Measurements from ENCODE around the gene DACH1. TPM values are rescaled to one million over a fixed set of nuclear protein-coding genes. Genes with fewer than 3 reads are reported as not detected.

DACH1 gene
- total and polyA plus RNA-seq, 2 of the 8 experiments (the other 6 are each of a cell fraction or from before 2014, with no cell fraction given), result 0.12 to 0.67 TPM

GRCh38 chr13:71546881-71547280 lies 320.1 kb downstream of the DACH1 start:
- Histone ChIP-seq H3K36me3 (ENCODE audit: control insufficient read depth in 2 of 4, insufficient read depth in 4 of 4, low read length in 3 of 4) (no peaks in the 10 kb centered on the region), H3K4me2 (ENCODE audit: insufficient read depth in 1 of 2, low read depth in 2 of 2, low read length in 2 of 2) (no peak overlapping the region), H3K23ac (ENCODE audit: insufficient read length) (no peak overlapping the region), H3K14ac (ENCODE audit: insufficient read length) (no peak overlapping the region), H4K8ac (ENCODE audit: extremely low read depth, insufficient read depth, low read length) (no peak overlapping the region), H3K4me3 (ENCODE audit: extremely low read depth in 1 of 4, insufficient read depth in 2 of 4, low read depth in 3 of 4, low read length in 4 of 4) (no peak overlapping the region), H2BK120ac (replicated peaks; ENCODE audit: low read depth, low read length) (no peak overlapping the region), H3K27me3 (replicated peaks in 1 of 4; ENCODE audit: control insufficient read depth in 3 of 4, extremely low read depth in 1 of 4, insufficient read depth in 3 of 4, low read length in 3 of 4) (no peaks in the 10 kb centered on the region), H2BK15ac (ENCODE audit: low read length) (no peak overlapping the region), H4K91ac (replicated peaks; ENCODE audit: insufficient read length, low read length) (no peak overlapping the region), H4K5ac (ENCODE audit: insufficient read length, low read depth, low read length) (no peak overlapping the region), H3K9me3 (ENCODE audit: insufficient read depth in 2 of 2, low read depth in 1 of 2, low read length in 1 of 2) (no peaks in the 10 kb centered on the region), H3K4ac (replicated peaks; ENCODE audit: insufficient read length, low read depth, low read length) (no peak overlapping the region), H3K56ac (replicated peaks; ENCODE audit: insufficient read length, low read depth, low read length) (no peak overlapping the region), H3K4me1 (replicated peaks in 1 of 4; ENCODE audit: control insufficient read depth in 3 of 4, insufficient read depth in 4 of 4, low read length in 3 of 4) (no peaks in the 10 kb centered on the region), H3K9ac (replicated peaks in 1 of 4; ENCODE audit: extremely low read depth in 1 of 4, low read depth in 3 of 4, low read length in 3 of 4) (no peak overlapping the region), H3K23me2 (ENCODE audit: low read depth, low read length) (no peaks in the 10 kb centered on the region), H2BK12ac (ENCODE audit: low read depth, low read length) (no peak overlapping the region), H3K79me1 (ENCODE audit: low read depth, low read length) (no peaks in the 10 kb centered on the region), H2BK20ac (ENCODE audit: low read length) (no peak overlapping the region), H3K79me2 (ENCODE audit: control insufficient read depth in 1 of 2, insufficient read depth in 2 of 2, low read length in 2 of 2) (no peaks in the 10 kb centered on the region), H3K18ac (ENCODE audit: extremely low read depth, low read length) (no peak overlapping the region), H4K20me1 (replicated peaks in 1 of 2; ENCODE audit: control insufficient read depth in 1 of 2, insufficient read depth in 2 of 2, low read length in 2 of 2) (no peaks in the 10 kb centered on the region), H2AFZ (ENCODE audit: low read length) (no peak overlapping the region), H2BK5ac (ENCODE audit: low read depth, low read length) (no peak overlapping the region), H3K27ac (ENCODE audit: low read depth, low read length) (no peak overlapping the region), H2AK5ac (ENCODE audit: low read depth, low read length) (no peak overlapping the region)
- WGBS, 2 experiments (ENCODE audit: extremely low coverage in 1 of 2, insufficient coverage in 1 of 2, insufficient read length in 1 of 2, insufficient replicate concordance in 2 of 2, low coverage in 1 of 2, low lambda C conversion rate in 2 of 2, missing lambda C conversion rate in 1 of 2), result 88% methylated on average over 4 of the region's 4 CpGs; no CpG with 5 or more reads in 1 of the 2 experiments
- ChIA-PET CTCF (ENCODE audit: partially characterized antibody) (interaction anchor here (0.5 to 0.6 kb wide), 2 partner anchors 261 to 288 kb away, joined by 3 read pairs; no protein-coding TSS in a partner anchor), POLR2A (ENCODE audit: partially characterized antibody) (no interaction called here)
- DNase-seq (ENCODE audit: low read depth in 1 of 2, low spot score in 2 of 2) (no peak), FAIRE-seq (no peak)
- TF ChIP-seq SUZ12 (IDR thresholded peaks at IDR 0.05; ENCODE audit: low read length), result no peak
- no peak for TF ChIP-seq TBP (IDR thresholded peaks at IDR 0.05; ENCODE audit: low read depth, low read length)
- TF ChIP-seq MAX (IDR thresholded peaks at IDR 0.05), result no peak
- no peak for TF ChIP-seq FOSL1 (IDR thresholded peaks at IDR 0.05; ENCODE audit: insufficient read depth, low read depth, low read length)
- no peak for TF ChIP-seq KDM5A (IDR thresholded peaks at IDR 0.05; ENCODE audit: low read length)
- TF ChIP-seq JUN (IDR thresholded peaks at IDR 0.05; ENCODE audit: low read depth, low read length), result no peak
- TF ChIP-seq TCF12 (IDR thresholded peaks at IDR 0.05; ENCODE audit: low read depth, low read length), result no peak
- no peak for TF ChIP-seq RBBP5 (IDR thresholded peaks at IDR 0.05; ENCODE audit: borderline replicate concordance, low read depth, low read length)
- no peak for TF ChIP-seq CBX8 (IDR thresholded peaks at IDR 0.05; ENCODE audit: borderline replicate concordance, low read depth, low read length)
- no peak for TF ChIP-seq BCL11A (IDR thresholded peaks at IDR 0.05; ENCODE audit: low read depth in 2 of 2, low read length in 2 of 2)
- TF ChIP-seq SAP30 (IDR thresholded peaks at IDR 0.05; ENCODE audit: insufficient read depth, insufficient replicate concordance, low read length), result no peak
- TF ChIP-seq RAD21 (IDR thresholded peaks at IDR 0.05 in 1 of 2, conservative IDR thresholded peaks at IDR 0.05 in 1 of 2; ENCODE audit: low read depth in 2 of 2, low read length in 2 of 2), result no peak
- no peak for TF ChIP-seq POLR2AphosphoS5 (IDR thresholded peaks at IDR 0.05; ENCODE audit: low read depth, low read length)
- no peak for TF ChIP-seq SIX5 (IDR thresholded peaks at IDR 0.05; ENCODE audit: low read depth, low read length)

Data from H1 (cell line).